PC-3 (cell line): ENCODE data around the gene NCAPG2.

Experiments
- CTCF ChIP-seq: fragments of 300-600 bp; sonication (generic); conservative IDR thresholded peaks from 2 replicates; pipeline ENCODE4 v1.5.1; 2017; ENCODE audit warnings: antibody characterized with exemption, low read depth, mild to moderate bottlenecking, low read length
- EZH2 ChIP-seq: fragments of 300-600 bp; sonication (generic); IDR thresholded peaks from one replicate; pipeline ENCODE4 v1.6.1; 2017; ENCODE audit warnings: antibody characterized with exemption, mild to moderate bottlenecking, low read length; ENCODE audit not compliant: unreplicated experiment
- EZH2phosphoT487 ChIP-seq: fragments of 300-600 bp; sonication (generic); IDR thresholded peaks from 2 replicates; pipeline ENCODE4 v1.6.1; 2018; ENCODE audit warnings: mild to moderate bottlenecking, antibody characterized with exemption, low read length, borderline replicate concordance

GRCh38 chr7:158591944-158592343 is 112.7 kb downstream of the NCAPG2 start:
- no peak for TF ChIP-seq EZH2
- no peak for TF ChIP-seq CTCF
- TF ChIP-seq EZH2phosphoT487: no peak
